ENCODE results near the gene STS.
A peak's percentile ranks its signal among the peaks of the same experiment; 100 is the strongest.

STS gene

DNA sequence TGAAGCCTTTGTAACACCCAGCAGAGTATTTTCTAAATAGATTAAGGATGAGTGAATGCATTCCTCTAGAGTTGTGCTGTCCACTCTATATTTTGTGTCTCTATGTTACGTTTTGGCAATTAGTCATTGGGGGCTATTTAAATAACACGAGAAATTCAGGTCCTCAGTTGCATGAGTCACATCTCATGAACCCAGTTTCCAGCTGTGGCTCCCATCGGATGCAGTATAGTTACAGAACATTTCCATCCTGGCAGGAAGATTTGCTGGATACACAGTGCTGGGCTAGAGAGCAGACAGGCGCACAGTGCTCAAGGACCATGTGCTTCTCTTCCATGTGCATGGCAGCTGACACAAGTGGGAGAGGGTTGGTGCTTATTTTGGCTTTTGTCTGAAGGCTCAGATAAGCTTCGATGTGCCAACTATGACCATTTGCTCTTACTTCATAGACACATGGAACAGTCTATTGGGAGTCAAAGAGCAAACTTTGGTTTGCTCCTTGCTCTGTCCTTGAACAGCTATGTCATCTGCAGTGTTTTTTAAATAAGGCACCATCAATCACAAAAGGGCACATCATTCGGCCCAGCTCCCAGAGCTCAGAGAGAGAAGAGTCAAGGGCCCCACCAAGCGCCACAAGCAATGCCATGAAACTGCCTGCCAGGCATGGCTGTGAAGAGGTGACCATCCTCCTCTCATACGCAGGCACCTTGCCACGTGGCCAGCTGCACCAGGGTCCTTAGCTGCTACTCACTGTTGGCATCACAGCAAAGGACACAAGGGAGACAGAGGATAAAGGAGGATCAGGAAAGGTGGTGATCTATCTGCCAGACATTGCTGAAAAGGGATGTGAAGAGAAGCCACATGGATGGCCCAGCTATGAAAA, 8.1 kb upstream of the STS start:
- FAIRE-seq (no peak), DNase-seq (ENCODE audit: insufficient read length, low spot score) (no peak)

DNA sequence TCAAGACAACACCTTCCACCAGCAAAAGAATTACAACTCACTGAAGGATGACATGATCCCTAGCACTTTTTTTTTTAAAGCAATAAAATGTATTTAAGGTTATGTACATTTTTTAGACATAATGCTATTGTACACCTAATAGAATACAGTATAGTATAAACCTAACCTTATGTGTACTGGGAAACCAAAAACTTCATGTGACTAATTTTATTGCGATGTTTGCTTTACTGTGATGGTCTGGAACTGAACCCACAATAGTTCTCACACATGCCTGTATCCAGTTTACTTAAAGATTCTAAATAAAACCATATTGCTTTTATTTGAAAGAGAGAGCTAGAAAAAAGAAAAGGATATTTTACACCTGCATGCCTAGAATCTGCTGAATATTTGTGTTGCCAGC, 4.4 kb upstream of the STS start:
- FAIRE-seq = no peak
- DNase-seq (ENCODE audit: insufficient read length, low spot score) = no peak

DNA sequence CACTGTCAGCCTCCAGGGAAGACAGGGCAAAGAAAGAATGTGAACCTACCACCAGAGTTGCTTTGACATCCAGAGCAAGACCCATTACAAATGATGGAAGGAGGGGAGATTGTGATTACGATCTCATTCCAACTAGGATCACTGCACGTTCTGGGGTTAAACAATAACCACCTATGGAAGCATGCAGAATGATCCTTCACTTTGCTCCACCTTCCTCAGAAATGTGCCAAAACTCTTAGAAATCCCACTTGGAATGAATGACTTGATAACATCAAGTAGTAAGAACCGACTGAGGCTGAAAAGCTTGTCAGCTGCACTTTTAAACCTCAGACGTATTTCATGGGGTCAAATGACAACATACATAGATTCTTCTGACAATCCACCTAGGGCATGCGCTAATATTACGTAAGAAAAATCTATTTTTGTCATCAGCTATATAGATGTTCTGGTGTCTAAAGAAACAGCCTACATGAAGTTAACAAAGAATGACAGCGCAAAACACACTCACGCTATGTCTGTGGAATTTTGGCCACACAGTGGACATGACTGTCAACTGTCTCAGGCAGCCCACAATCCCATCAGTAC, 3.5 kb upstream of the STS start:
- DNase-seq (ENCODE audit: insufficient read length, low spot score) (no peak), FAIRE-seq (no peak)

DNA sequence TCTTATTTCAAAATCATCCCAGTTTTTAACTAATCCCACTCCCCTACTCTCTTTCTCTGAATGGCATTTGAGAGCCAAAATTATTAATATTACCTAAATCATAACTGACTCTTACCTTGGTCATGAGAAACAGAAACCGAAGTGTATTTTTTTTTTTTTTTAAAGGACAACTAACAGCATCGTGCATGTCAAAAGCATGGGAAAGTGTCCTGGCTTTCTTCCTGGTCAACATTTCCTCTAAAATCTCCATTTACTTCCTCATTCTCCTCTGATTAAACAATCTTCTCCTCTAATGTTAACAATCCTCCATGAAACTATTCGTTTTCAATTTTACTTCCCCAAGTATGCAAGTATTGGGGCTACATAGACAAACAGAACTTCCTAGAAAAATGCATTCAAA, 2.1 kb upstream of the STS start:
- DNase-seq (ENCODE audit: insufficient read length, low spot score) = no peak
- no peak for FAIRE-seq

DNA sequence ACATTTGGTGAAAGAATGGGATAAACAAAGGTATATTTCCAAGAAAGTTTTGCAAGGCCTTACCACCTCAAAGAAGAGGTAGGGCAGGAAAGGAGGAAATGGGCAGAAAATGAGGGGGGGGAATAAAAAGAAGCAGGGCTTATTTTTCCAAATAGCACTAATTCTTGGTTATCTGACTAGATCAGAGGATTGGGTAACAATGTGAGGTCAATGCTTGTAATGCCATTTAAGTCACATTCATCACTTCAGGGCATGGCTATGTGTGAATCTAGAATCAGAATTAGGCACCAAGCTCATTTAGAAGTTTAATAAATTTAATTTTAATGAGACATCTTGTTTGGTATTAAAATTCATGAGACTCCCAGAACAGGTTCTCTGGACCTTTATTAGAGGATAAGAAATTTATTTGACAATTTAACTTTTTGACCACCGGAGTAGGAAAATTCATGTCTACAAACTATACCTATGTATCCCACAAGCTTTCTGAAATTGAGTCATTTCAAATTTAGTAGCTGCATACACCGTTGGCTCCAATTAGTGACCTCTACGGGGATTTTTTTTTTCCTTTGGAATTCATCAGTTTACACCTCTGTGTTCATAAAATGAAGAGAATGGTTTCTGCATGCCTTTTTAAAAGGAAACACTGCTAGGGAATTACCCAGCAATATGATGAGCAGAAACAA, 1.4 kb upstream of the STS start:
- FAIRE-seq = no peak
- DNase-seq (ENCODE audit: insufficient read length, low spot score) = no peak

DNA sequence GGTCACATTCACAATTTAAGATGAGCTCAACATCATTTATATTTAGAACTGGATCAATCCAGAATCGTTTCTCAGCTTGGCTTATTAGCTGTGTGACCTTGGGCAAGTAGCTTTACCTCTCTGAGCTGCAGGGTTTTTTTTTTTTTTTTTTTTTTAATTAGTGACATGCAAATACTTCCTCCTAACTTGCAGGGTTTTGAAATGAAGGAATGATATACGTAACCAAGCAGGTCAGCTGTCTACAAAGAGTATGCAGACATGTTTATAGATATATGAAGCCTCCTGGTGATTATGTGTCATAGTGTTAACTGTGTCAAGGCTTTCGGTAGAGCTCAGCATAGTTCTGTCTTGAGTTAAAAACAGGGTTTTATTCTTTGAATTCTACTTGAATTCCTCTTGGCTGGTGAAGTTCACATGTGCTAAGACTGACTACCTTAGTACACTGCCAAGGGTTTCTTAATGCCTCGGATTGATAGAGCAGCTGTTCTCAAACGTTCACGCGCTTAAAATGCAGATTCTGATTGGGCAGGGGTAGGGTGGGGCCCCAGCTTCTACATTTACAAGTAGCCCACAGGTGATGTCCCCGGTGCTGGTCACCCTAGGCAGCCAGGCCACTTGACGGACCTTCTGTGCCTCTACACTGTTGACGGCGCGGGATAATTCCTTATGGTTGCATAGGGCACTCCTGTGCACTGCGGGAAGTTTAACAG, 654 bp upstream of the STS start:
- FAIRE-seq (peak; percentile 20), DNase-seq (ENCODE audit: insufficient read length, low spot score) (no peak)

DNA sequence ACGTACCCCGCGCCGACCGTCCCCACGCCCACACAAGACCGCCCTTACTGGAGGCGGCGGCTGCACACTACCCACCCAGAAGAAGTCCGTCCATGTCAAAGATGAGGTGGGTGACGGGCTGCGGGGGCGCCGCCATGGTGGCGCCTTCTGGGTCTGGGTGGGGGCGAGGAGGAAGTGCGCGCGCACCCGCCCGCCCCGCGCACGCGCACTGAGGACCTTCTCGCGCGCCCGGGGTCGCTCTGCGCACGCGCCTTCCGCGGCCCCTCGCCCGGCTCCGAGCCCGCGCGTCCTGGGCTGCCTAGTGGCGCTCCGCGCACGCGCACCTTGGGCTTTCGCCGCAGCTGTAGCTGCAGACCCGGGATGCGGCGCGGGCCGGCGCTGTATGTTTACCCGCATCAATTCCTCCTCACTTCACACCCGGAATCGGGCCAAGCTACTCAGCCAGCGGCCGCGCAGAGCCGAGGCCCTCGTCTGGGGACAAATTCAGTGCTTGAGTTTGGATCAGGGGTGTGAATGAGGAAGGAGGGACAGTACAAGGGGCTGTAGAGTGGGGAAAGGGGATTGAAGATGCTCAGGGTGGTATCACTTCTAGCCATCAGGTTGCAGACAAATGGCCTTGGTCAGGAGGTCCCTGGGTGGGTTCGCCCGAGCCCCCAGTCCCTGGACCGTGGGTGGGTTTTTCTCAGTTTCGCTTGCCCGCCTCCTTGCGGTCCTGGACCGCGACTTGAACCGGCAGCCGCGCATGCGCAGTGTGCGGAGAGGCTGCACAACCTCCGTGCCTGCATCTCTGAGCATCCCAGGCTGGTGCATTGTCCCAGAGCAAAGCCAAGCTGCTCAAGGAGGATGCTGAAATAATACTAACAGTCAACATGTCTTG, 704 bp downstream of the STS start, which contains the start of gene PUDP:
PUDP (minus strand) TSS at position 176 of the 877 bp plus-strand sequence; CDS start at position 136, 40 bp downstream.
- peak; percentile 92 for FAIRE-seq
- peak; percentile 93 for DNase-seq (ENCODE audit: insufficient read length, low spot score)

DNA sequence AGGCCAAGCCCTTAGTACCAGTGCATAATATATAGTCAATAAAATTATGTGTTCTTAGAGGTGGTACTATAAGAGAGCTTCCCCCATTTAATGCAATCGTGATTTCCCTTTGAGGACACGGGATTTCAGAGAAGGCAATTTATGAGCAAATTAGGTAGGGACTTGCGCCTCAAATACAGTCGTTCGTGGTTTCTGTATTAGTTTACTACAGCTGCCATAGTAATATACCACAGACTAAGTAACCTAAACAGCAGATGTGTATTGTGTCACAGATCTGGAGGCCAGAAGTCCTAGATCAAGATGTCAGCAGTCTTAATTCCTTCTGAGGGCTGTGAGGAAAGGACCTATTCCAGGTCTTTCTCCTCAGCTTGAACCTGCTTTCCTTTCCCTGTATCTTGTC, 1.9 kb downstream of the STS start:
- DNase-seq (ENCODE audit: insufficient read length, low spot score) (no peak), FAIRE-seq (no peak)

DNA sequence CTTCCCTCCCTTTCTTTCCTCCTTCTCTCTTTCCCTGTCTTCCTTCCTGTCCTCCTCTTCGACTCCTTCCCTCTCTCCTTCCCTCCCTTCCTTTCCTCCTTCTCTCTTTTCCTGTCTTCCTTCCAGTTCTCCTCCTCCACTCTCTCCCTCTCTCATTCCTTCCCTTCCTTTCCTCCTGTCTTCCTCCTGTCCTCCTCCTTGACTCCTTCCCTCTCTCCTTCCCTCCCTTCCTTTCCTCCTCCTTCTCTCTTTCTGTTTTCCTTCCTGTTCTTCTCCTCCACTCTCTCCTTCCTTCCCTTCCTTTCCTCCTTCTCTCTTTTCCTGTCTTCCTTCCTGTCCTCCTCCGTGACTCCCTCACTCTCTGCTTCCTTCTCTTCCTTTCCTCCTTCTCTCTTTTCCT, 5.7 kb downstream of the STS start:
- FAIRE-seq (no peak), DNase-seq (ENCODE audit: insufficient read length, low spot score) (no peak)

DNA sequence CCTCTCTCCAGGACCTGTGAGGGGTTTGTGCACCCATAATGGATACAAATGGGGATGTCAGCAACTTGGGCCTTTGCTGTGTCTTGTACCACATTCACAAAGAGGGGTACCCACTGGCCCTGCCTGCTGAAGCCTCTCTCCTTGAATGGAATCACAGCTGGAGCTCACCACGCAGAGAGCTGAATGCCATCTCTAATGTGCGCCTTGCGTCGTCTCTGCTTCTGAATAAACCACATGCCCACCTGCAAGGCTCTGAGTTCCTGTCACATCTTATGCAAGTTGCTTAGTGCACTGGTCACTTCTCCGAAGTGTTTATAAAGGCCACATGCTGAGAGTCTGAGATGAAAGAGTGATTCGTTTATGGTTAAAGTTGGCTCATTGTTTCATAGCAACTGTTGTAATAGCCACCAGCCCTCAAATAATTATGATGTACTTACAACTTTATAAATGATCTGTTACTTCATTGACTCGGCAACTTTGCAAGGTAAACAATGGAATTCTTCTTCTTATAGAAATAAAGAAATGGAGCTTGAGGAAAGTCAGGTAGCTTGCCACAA, 6.6 kb downstream of the STS start:
- no peak for FAIRE-seq

DNA sequence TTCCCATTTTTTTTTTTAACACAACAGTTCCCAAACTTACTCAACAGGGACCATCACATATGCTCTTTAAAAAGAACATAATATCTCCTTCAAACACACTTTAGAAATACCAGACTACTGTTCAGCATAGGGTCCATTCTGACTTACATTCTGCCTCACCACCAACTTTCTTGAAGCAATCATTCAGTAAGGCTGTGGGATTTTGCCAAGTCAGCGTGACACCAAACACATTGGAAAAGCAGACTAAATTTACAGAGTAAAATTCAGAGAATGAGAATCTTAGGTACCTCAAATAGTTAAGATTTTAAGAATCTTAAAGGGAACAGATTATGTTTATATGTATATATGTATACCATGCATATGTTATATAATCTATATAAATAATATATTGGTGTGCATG, 7.7 kb downstream of the STS start:
- FAIRE-seq (no peak), DNase-seq (ENCODE audit: insufficient read length, low spot score) (no peak)

More for the DNA sequence above, 6.6 kb downstream of the STS start:
- DNase-seq (ENCODE audit: insufficient read length, low spot score) = no peak

DNA sequence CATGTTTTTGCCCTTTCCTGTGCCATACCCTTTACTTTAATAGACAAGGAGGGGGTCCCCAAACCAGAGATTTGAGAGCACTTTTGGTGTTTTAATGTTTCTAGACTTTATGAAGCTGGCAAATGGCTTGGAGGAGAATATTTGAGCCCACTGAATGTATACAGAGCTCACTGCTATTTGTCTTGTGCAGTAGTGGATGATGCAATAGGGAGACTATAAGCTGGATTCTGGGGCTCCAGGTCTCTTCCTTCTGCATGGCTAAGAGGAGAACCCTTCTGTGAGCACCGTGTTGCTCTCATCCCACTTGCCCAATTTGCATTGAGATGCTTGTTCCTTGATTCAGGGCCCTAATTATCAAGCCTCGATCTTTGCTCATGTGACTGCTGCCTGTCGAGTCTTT, 9.4 kb downstream of the STS start:
- DNase-seq (ENCODE audit: insufficient read length, low spot score) (no peak), FAIRE-seq (no peak)

DNA sequence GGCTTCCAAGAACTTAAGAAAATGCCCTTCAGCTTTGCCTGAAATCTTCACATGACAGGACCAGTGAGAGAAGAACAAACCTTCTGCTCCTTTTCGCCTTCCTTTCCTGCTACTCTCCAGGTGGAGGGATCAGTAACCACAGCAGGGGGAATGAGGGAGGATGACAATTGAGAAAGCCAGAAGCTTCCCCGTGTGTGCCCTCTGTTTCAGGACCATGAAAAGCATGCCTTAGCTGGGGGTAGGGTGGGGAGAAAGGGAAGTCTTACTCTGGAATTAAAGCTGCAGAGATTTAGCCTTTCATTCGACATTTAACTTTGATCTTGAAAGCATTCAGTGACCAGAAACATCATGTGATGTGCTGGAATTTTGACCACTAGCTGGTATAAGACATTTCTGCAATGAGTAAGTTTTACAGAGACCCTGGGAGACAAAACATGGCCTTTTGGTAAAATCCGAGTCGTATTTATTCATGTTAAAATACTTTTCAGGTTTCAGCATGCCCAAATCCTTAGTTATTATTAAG, 11.0 kb downstream of the STS start:
- no peak for DNase-seq (ENCODE audit: insufficient read length, low spot score)
- no peak for FAIRE-seq

DNA sequence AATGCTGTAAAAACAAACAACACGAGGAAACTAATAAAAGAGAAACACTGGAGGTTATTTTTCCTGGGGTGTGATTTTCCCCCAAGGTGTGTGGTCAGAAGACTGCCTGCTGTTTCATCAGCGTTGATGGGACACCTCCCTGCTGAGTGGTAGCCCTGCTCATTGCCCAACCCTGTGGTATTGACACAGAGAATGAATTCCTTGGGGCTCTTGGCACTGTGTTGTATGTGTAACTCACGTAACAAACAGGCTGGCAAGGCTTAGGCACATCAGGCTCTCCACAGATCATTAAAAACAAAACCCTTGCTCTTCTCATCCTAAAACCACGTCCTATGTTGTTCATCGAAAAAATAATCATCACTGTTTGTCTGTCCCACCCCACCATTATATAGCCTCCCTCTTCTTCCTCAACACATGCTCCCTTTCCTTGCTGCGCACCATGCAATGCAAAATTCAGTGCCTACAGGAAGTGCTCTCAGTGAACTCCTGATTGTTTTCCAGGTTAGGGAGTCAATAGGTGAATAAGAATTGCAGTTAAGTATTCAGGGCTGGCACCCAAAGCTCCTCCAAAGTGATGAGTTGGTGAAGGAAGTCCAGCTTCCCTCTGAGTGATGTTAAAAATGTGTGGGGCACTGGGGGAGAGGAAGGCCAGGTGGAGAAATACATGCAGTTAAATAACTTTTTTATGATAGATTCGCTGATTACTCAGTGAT, 11.8 kb downstream of the STS start:
- DNase-seq (ENCODE audit: insufficient read length, low spot score) = no peak
- FAIRE-seq = no peak

DNA sequence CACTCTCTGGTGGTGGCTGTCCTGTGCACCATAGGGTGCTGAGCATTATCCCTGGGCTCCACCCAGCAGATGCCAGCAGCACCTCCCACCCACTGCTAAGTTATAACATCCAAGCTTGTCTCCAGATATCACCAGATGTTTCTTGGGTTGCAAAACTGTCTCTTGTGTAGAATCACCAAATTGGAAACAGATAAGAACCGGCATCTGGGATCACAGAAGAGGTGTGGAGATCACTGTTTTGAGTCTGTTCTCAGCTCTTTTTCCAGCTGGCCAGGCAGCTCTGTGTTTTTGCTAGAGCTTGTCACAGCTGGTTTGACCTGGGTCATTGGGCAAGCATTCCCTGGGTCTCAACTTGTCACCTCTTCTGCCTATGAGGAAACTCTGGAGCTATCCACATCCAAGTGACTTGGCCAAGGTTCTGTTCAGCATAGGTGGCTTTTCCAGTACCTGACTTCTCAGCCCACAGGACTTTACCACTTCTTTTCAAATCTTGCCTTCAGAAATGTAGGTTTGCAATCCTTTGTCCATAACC, 15.7 kb downstream of the STS start:
- FAIRE-seq (no peak), DNase-seq (ENCODE audit: insufficient read length, low spot score) (no peak)

DNA sequence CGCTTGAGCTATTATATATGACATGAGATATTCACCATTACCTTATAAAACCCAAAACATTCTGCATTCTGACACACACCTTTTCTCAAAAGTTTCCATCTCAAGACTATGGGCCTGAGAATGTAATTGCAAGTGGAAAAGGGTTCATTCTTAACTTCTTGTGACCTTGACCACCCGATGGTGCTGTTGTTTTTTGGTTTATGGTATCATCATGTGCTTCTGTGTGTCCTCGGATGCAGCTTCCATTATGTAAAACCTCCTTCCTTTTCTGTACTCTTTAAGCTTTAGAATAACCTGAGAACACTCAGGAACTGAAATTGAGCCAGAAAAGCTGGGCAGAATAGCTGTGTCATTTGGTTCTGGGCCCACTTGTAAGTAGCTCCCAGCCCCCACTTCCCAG, 16.7 kb downstream of the STS start:
- DNase-seq (ENCODE audit: insufficient read length, low spot score) = no peak
- FAIRE-seq = no peak

DNA sequence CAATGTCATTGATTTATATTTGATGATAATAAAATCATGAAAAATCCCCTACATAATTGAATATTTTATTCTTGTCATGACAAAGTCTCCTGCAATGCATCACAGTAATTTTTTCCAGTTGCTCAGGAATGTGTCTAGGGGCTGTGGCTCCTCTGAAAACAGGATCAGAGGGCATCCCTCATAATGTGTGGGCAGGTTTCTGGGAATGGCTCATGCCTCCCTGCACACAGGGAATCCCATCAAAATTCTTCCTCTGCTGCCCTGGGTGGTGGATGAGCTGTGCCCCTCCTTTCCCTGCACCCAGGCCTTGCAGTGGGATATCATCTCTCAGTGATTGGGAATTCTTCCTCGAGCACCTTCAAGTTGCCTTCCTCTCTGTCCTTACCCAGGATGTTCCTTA, 20.9 kb downstream of the STS start:
- DNase-seq (ENCODE audit: insufficient read length, low spot score) = no peak
- no peak for FAIRE-seq

DNA sequence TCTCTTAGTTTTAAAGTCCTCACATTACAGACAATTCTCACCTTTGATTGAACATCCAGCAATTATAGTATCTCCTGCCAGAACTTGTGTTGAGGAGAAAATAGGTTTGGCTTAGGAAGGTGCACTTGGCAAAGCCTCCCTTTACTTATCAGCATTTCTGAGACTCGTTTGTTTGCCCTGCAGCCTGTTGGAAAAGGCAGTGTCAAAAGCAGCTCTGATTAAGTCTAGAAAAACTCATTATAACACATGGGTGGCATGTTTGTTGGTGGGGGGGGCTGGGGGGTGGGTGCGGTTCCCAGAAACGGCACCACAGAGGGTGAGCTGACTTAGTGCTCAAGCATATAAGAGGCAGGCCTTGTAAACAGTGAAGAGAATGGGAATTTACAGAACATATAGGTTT, 22.1 kb downstream of the STS start:
- no peak for FAIRE-seq
- DNase-seq (ENCODE audit: insufficient read length, low spot score) = no peak

DNA sequence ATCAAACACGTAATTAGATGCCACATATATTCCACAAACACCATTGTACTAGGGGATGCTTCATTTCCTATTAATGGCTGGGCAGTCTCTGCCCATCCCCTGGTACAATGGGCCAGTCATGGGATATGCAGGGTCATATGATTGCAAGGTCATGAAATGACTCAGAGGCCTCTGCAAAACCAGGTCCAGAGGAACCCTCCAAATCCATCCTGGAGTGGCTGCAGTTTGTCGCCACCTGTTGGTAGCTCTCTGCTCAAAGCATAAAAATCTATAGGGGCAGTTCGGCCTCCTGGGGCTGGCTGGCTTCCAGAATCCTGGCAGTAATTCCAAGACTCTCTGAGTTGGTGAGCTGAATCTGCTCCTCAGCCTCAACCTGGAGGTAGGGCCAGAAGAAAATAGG, 23.4 kb downstream of the STS start:
- DNase-seq (ENCODE audit: insufficient read length, low spot score) (no peak), FAIRE-seq (no peak)
